HG03025 (cell line): ENCODE results near the gene NPHS2.
"Not testable (repeated sequence)": the region's sequence is repeated elsewhere in the genome, so short reads cannot be mapped to it uniquely, and the experiment has no call there.

Source experiments
- ATAC-seq: cut with Tn5 transposase; IDR thresholded peaks from one replicate; pipeline ENCODE4 v1.9.1; 2021; ENCODE audit warnings: mild to moderate bottlenecking, moderate library complexity; ENCODE audit not compliant: unreplicated experiment, low FRiP score

NPHS2 gene

GRCh38 chr1:179548666-179549367 lies 26.9 kb downstream of the NPHS2 start:
- no peak for ATAC-seq

GRCh38 chr1:179547021-179547535 lies 28.7 kb downstream of the NPHS2 start:
- ATAC-seq, result no peak

GRCh38 chr1:179545321-179545720 lies 30.4 kb downstream of the NPHS2 start:
- no peak for ATAC-seq

GRCh38 chr1:179541774-179542173 lies 34.0 kb downstream of the NPHS2 start:
- ATAC-seq, result no peak

GRCh38 chr1:179530352-179530751 lies 45.4 kb downstream of the NPHS2 start:
- no peak for ATAC-seq

GRCh38 chr1:179529482-179530195 lies 46.1 kb downstream of the NPHS2 start:
- ATAC-seq, result no peak

GRCh38 chr1:179518544-179518943 lies 57.2 kb downstream of the NPHS2 start:
- ATAC-seq, result not testable (repeated sequence)

- no peak for ATAC-seq
These were observed 58.6 kb downstream of the NPHS2 start for GRCh38 chr1:179516976-179517705.

GRCh38 chr1:179510038-179510437 lies 65.7 kb downstream of the NPHS2 start:
- ATAC-seq, result no peak

GRCh38 chr1:179509384-179509783 lies 66.4 kb downstream of the NPHS2 start:
- no peak for ATAC-seq

GRCh38 chr1:179506199-179506598 lies 69.5 kb downstream of the NPHS2 start:
- ATAC-seq, result no peak
